Activated CD4-positive, CD25-positive, alpha-beta regulatory T cell (primary cell): ENCODE measurements around the gene ZNF580.

Experiments used
- DNase-seq, 4 experiments: peaks; one replicate each; lab custom pipeline; 2025; lab: John Stamatoyannopoulos, UW

Gene ZNF580

DNA sequence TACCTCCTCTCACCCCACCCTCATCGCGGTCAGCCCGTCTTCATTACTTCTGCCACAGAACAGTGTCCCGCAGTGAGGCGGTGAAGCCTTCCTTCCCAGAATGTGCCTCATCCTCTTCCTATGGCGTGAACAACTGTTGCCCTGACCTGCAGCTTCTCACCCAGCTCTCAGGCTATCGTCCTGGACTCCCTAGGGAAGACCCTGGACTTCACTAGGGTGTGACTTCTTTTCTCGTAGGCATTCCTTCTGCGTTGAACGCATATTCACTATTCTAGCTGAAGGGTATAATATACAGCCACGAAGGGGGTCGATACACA lies 34.4 kb upstream of the ZNF580 start:
- no peak for DNase-seq

GRCh38 chr19:55606817-55607216 lies 34.0 kb upstream of the ZNF580 start:
- DNase-seq, result no peak

DNA sequence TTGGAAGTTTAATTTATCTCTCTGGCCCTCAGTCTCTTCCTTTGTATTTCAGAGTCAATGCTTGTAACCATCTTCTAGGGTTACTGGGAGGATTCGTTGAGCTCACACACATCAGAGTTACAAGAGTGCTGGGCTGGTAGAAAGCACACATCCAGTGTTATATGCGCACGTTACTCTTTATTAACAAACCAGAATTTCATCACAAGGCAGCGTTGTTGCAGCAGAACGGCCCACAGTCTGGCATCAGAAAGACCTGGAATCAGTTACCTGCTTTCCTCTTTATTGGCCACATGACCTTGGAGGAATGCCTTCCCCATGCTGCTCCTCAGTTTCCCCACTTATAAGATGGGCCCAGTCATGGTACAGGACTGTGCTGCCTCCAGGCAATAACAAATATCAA lies 31.5 kb upstream of the ZNF580 start:
- DNase-seq, result no peak

DNA sequence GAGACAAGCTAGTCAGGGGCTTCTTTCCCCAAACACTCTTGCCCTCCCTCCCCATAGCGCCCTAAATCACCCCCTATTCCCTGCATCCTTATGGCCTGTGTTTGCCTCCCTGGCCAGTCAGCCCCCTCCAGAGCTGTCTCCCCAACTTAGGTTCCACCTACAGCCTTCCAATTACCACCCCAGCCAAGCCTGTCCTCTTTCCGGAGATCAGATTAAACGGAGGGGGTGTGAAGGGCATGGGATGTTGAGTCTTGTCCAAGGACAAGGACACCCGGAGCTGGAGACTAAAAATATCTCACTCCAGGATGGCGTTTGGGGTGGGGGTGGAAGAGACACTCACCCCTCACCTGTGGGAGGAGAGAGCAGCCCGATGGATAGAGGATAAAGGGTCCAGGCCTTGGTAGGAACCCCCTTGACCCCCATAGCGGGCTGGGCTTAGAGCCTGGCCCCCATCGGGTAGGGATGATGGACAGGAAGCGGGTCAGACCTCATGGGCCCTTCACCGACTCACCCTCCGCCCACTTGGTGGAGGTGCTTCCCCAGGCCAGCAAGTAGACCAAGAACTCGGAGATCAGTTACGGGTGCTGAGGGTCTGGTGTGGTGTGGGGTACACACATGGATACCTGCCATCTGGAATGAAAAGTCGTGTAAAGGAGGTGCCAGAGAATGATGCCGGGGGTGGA lies 29.4 kb upstream of the ZNF580 start:
- no peak for DNase-seq

GRCh38 chr19:55611983-55612645 lies 28.7 kb upstream of the ZNF580 start:
- DNase-seq, result no peak

GRCh38 chr19:55613396-55613795 lies 27.4 kb upstream of the ZNF580 start:
- DNase-seq, result no peak

DNA sequence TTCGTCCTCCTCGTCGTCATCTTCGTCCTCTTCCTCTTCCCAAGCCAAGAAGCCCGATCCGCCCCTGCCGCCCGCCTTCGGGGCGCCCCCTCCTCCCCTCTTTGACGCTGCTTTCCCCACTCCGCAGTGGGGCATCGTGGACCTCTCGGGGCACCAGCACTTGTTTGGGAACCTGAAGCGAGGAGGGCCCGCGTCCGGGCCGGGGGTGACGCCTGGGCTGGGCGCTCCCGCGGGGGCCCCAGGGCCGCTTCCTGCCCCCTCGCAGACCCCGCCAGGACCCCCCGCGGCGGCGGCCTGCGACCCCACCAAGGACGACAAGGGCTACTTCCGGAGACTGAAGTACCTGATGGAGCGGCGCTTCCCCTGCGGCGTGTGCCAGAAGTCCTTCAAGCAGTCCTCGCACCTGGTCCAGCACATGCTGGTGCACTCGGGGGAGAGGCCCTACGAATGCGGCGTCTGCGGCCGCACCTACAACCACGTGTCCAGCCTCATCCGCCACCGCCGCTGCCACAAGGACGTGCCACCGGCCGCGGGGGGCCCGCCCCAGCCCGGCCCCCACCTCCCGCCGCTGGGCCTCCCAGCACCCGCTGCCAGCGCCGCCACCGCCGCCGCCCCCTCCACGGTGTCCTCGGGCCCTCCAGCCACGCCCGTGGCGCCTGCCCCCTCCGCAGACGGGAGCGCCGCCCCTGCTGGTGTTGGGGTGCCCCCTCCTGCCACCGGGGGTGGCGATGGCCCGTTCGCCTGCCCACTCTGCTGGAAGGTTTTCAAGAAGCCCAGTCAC lies 26.7 kb upstream of the ZNF580 start:
- DNase-seq, result no peak

DNA sequence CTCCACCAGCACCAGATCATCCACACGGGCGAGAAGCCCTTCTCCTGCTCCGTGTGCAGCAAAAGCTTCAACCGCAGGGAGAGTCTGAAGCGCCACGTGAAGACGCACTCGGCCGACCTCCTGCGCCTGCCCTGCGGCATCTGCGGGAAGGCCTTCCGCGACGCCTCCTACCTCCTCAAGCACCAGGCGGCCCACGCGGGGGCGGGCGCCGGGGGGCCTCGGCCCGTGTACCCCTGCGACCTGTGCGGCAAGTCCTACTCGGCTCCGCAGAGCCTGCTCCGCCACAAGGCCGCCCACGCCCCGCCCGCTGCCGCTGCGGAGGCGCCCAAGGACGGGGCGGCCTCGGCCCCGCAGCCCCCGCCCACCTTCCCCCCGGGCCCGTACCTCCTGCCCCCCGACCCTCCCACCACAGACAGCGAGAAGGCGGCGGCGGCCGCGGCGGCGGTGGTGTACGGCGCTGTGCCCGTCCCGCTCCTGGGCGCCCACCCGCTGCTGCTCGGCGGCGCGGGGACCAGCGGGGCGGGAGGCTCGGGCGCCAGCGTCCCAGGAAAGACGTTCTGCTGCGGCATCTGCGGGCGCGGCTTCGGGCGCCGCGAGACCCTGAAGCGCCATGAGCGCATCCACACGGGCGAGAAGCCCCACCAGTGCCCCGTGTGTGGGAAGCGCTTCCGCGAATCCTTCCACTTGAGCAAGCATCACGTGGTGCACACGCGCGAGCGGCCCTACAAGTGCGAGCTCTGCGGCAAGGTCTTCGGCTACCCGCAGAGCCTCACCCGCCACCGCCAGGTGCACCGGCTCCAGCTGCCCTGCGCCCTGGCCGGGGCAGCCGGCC lies 25.9 kb upstream of the ZNF580 start:
- DNase-seq, result no peak

GRCh38 chr19:55615543-55616394 lies 25.0 kb upstream of the ZNF580 start:
- no peak for DNase-seq

- DNase-seq, result no peak
Measured at GRCh38 chr19:55616395-55616875, 24.4 kb upstream of the ZNF580 start.

DNA sequence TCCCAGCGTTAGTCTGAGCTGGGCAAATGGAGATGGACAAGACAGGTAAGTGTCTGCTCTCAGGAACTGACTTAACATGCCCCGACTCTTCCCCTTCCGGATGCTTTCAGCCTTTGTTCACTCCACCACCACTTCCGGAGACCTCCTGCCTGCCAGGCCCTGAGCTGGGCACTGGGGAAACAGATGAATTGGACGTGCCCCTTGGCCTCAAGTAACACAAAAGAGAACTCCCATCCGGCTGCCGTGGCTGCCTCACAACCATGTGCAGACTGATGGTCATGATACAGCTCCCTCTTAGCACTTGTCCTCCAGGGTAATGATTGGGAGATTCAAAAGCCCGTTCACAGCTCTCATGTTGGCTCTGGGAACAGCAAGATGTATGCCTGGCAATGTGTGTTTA lies 23.4 kb upstream of the ZNF580 start:
- no peak for DNase-seq

DNA sequence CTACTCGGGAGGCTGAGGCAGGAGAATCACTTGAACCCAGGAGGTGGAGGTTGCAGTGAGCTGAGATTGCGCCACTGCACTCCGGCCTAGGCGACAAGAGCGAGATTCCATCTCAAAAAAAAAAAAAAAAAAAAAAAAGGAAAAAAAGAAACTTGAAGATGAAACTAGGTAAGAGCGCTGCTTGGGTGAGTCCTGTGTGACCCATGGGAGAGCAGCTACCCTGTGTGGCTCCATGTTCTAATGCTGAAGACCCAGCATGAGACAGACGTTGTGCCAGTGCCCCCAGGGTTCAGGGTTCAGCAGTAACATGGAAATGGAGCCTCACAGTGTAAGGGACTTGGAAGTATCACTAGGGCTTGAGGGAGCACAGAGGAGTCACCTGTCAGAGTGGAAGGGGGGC lies 22.4 kb upstream of the ZNF580 start:
- DNase-seq, result no peak

DNA sequence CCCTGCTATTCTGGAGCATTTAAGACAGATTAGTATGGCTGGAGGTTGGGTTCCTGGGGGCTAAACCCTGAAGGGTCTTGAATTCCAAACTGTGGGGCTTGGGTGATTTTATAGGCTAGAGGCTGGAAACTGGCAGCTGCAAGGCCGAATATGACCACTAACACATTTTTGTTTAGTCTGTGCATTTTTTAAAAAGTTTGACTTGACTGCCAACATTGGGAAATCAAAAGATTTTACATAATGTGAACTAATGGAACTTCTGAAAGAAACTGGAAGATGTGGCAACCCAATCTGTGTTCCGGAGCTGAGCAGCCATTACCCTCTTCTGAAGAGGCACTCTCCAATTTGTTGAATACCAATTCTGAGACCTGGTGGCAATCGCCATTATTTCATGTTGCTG lies 21.5 kb upstream of the ZNF580 start:
- DNase-seq, result no peak

GRCh38 chr19:55620410-55621204 lies 20.2 kb upstream of the ZNF580 start:
- no peak for DNase-seq

- no peak for DNase-seq
Measured at GRCh38 chr19:55621205-55621672, 19.6 kb upstream of the ZNF580 start.

GRCh38 chr19:55621673-55622231 lies 19.1 kb upstream of the ZNF580 start:
- no peak for DNase-seq

- no peak for DNase-seq
Measured at GRCh38 chr19:55622242-55622969, 18.4 kb upstream of the ZNF580 start.

GRCh38 chr19:55623130-55623529 lies 17.7 kb upstream of the ZNF580 start:
- DNase-seq, result no peak

DNA sequence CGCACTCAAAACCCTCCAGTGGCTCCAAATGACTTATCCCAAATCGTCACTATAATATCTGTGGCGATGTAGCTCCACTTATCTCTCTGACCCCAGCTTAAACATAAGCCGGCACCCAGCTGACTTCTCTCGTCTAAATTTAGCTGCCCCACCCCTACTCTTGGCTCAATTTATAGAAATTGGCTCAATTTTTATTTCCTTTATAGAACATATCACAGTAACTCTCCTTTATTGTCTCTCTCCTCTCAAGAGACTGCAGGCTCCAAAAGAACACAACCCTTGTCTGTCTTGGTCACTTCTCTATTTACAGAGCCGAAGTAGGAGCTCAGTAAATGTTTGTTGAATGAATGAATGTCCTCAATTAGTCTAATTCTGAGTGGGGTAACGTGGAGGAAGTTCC lies 17.2 kb upstream of the ZNF580 start:
- no peak for DNase-seq
